Body of pancreas (tissue), 4 donors: Measurements from ENCODE around the gene FAS.
"Not testable (repeated sequence)": the region's sequence is repeated elsewhere in the genome, so short reads cannot be mapped to it uniquely, and the experiment has no call there.

Experiments used
- CTCF ChIP-seq, 7 experiments: fragments of 450-650 bp in 4 of 7; fragments of 200-600 bp in 3 of 7; sonication (generic) in 3 of 7; IDR thresholded peaks; one replicate each; pipeline ENCODE4 v1.5.1; 2016 to 2019; ENCODE audit warnings: antibody characterized with exemption in 7 of 7
- POLR2A ChIP-seq, 3 donors: fragments of 450-650 bp; IDR thresholded peaks; one replicate each; pipeline ENCODE4 v1.6.1; 2016; ENCODE audit warnings: antibody characterized with exemption in 3 of 3, mild to moderate bottlenecking in 2 of 3

- not testable (repeated sequence) for TF ChIP-seq CTCF, POLR2A (IDR thresholded peaks at IDR 0.05)
Observed at GRCh38 chr10:89021526-89021925, 30.9 kb downstream of the FAS start.
